HepG2 (cell line): ENCODE measurements around the gene URGCP. TPM values are rescaled to one million over a fixed set of nuclear protein-coding genes. Genes with fewer than 3 reads are reported as not detected.
A peak's percentile ranks its signal among the peaks of the same experiment; 100 is the strongest.

Source experiments
- ARID4A ChIP-seq: sonication (generic); formaldehyde crosslinking; IDR thresholded peaks from 2 replicates; pipeline ENCODE4 v1.5.0; 2020; ENCODE audit warnings: mild to moderate bottlenecking, missing genetic modification reagents, borderline replicate concordance
- CREM ChIP-seq, 2 experiments: sonication (generic) in 1 of 2; formaldehyde crosslinking in 1 of 2; IDR thresholded peaks; 2 replicates each; pipeline versions ENCODE4 v1.4.0 to v1.6.1; 2016 to 2020; ENCODE audit warnings: antibody characterized with exemption in 1 of 2, mild to moderate bottlenecking in 1 of 2, missing genetic modification reagents in 1 of 2
- HNRNPK ChIP-seq: fragments of 200-400 bp; formaldehyde crosslinking; IDR thresholded peaks from 2 replicates; pipeline ENCODE4 v1.6.1; 2018; ENCODE audit warnings: low read length, low read depth, moderate library complexity, mild to moderate bottlenecking; ENCODE audit not compliant: poor library complexity, severe bottlenecking
- MATR3 ChIP-seq: sonication (generic); formaldehyde crosslinking; IDR thresholded peaks from 2 replicates; pipeline ENCODE4 v1.4.0; 2020; ENCODE audit warnings: missing genetic modification reagents
- MTERF4 ChIP-seq: sonication (generic); formaldehyde crosslinking; IDR thresholded peaks from 2 replicates; pipeline ENCODE4 v1.8.0; 2023; ENCODE audit warnings: mild to moderate bottlenecking, missing genetic modification reagents
- NCOA1 ChIP-seq: sonication (generic); formaldehyde crosslinking; IDR thresholded peaks from 2 replicates; pipeline ENCODE4 v1.9.0; 2021; ENCODE audit warnings: missing genetic modification reagents
- NFE2L2 ChIP-seq: fragments of 150-350 bp; IDR thresholded peaks from 2 replicates; pipeline ENCODE4 v1.6.1; 2014; ENCODE audit warnings: low read length
- PAXIP1 ChIP-seq: sonication (generic); formaldehyde crosslinking; conservative IDR thresholded peaks from 2 replicates; pipeline ENCODE4 v1.4.0; 2020; ENCODE audit warnings: mild to moderate bottlenecking, missing genetic modification reagents, moderate library complexity
- PTBP1 ChIP-seq: fragments of 200-400 bp; formaldehyde crosslinking; IDR thresholded peaks from 2 replicates; pipeline ENCODE4 v1.6.1; 2018; ENCODE audit warnings: low read length, low read depth; ENCODE audit not compliant: poor library complexity, severe bottlenecking
- SRSF4 ChIP-seq: fragments of 200-400 bp; formaldehyde crosslinking; IDR thresholded peaks from one replicate; pipeline ENCODE4 v1.6.1; 2018; ENCODE audit warnings: mild to moderate bottlenecking, low read depth, low read length, moderate library complexity; ENCODE audit not compliant: poor library complexity, severe bottlenecking
- ZBTB46 ChIP-seq: sonication (generic); formaldehyde crosslinking; IDR thresholded peaks from 2 replicates; pipeline ENCODE4 v1.4.0; 2020; ENCODE audit warnings: mild to moderate bottlenecking, missing genetic modification reagents, borderline replicate concordance
- ZHX1 ChIP-seq: sonication (generic); formaldehyde crosslinking; IDR thresholded peaks from 2 replicates; pipeline ENCODE4 v1.8.1; 2022; ENCODE audit warnings: low read depth, mild to moderate bottlenecking, missing genetic modification reagents
- ZNF232 ChIP-seq: sonication (generic); formaldehyde crosslinking; IDR thresholded peaks from 2 replicates; pipeline ENCODE4 v1.4.0; 2020; ENCODE audit warnings: missing genetic modification reagents, borderline replicate concordance
- polyA plus RNA-seq, 8 experiments: library from polyadenylated mRNA; depleted of rRNA in 3 of 8; stranded (reverse) in 7 of 8; unstranded in 1 of 8; fragments of >200 nt; fragmentation: Illumina TruSeq in 4 of 8; extraction: Trizol in 4 of 8; gene quantifications; 2 replicates each; pipeline versions ENCODE4 v1.2.1 to v1.2.3, GENCODE V29; 2011 to 2016; ENCODE audit warnings: low read depth in 4 of 8, missing spikeins in 1 of 8, mixed read lengths in 1 of 8; ENCODE audit not compliant: insufficient read depth in 1 of 8
- total RNA-seq, 5 experiments: library from RNA; depleted of rRNA; stranded (reverse); fragments of >200 nt; fragmentation: Illumina TruSeq; extraction: Trizol; gene quantifications; 2 replicates each; pipeline ENCODE4 v1.2.3, GENCODE V29; 2016; ENCODE audit warnings: low read depth in 1 of 5

Gene URGCP
- total and polyA plus RNA-seq, 2 of the 13 experiments (the other 11 are each of a cell fraction or from before 2014, with no cell fraction given): 22.3 to 25.8 TPM

- TF ChIP-seq ARID4A (CRISPR knock-in tag) (peak; percentile 87), CREM (IDR thresholded peaks at IDR 0.05) (no peak), CREM (CRISPR knock-in tag; IDR thresholded peaks at IDR 0.05) (no peak), ZNF232 (CRISPR knock-in tag) (peak; percentile 82; the same call in 1 of the 2 replicates), MATR3 (CRISPR knock-in tag) (no peak), HNRNPK (peak; percentile 54), NCOA1 (no peak; the same call in 1 of the 2 replicates), SRSF4 (no peak), PTBP1 (peak; percentile 52), MTERF4 (peak; percentile 80), PAXIP1 (CRISPR knock-in tag) (peak; percentile 40), ZHX1 (no peak; the same call in 1 of the 2 replicates), NFE2L2 (no peak), ZBTB46 (CRISPR knock-in tag) (no peak)
Measured at GRCh38 chr7:43925984-43926797, 19.8 kb upstream of the URGCP start, which contains the start of gene UBE2D4 (continued).
